ENCODE measurements around the gene CASTOR1.

The CASTOR1 gene

GRCh38 chr22:30261134-30261533 is 28.2 kb downstream of the CASTOR1 start:
- no peak overlapping the region for H3K4me3 ChIP-seq (ENCODE audit: control insufficient read depth, low read depth, low read length)
- TF ChIP-seq CTCF (IDR thresholded peaks at IDR 0.05; ENCODE audit: control insufficient read depth, insufficient read depth, low read depth, low read length, missing control alignments) = no peak
- DNase-seq (ENCODE audit: low read depth) = no peak

GRCh38 chr22:30260682-30261081 is 28.6 kb downstream of the CASTOR1 start:
- no peak for TF ChIP-seq CTCF (IDR thresholded peaks at IDR 0.05; ENCODE audit: control insufficient read depth, insufficient read depth, low read depth, low read length, missing control alignments)
- DNase-seq (ENCODE audit: low read depth) = no peak
- H3K4me3 ChIP-seq (ENCODE audit: control insufficient read depth, low read depth, low read length) = no peak overlapping the region

GRCh38 chr22:30260276-30260675 is 29.0 kb downstream of the CASTOR1 start:
- no peak overlapping the region for H3K4me3 ChIP-seq (ENCODE audit: control insufficient read depth, low read depth, low read length)
- TF ChIP-seq CTCF (IDR thresholded peaks at IDR 0.05; ENCODE audit: control insufficient read depth, insufficient read depth, low read depth, low read length, missing control alignments) = no peak
- DNase-seq (ENCODE audit: low read depth) = no peak

- H3K4me3 ChIP-seq (ENCODE audit: control insufficient read depth, low read depth, low read length) = no peak overlapping the region
- TF ChIP-seq CTCF (IDR thresholded peaks at IDR 0.05; ENCODE audit: control insufficient read depth, insufficient read depth, low read depth, low read length, missing control alignments) = no peak
- no peak for DNase-seq (ENCODE audit: low read depth)
Measured at GRCh38 chr22:30254314-30254713, 35.0 kb downstream of the CASTOR1 start.

GRCh38 chr22:30253205-30253852 is 36.0 kb downstream of the CASTOR1 start:
- no peak overlapping the region for H3K4me3 ChIP-seq (ENCODE audit: control insufficient read depth, low read depth, low read length)

GRCh38 chr22:30252411-30253204 is 36.7 kb downstream of the CASTOR1 start:
- DNase-seq (ENCODE audit: low read depth) = no peak
- H3K4me3 ChIP-seq (ENCODE audit: control insufficient read depth, low read depth, low read length) = no peak overlapping the region
- TF ChIP-seq CTCF (IDR thresholded peaks at IDR 0.05; ENCODE audit: control insufficient read depth, insufficient read depth, low read depth, low read length, missing control alignments) = no peak

More at GRCh38 chr22:30253205-30253852, 36.0 kb downstream of the CASTOR1 start:
- no peak for DNase-seq (ENCODE audit: low read depth)
- no peak for TF ChIP-seq CTCF (IDR thresholded peaks at IDR 0.05; ENCODE audit: control insufficient read depth, insufficient read depth, low read depth, low read length, missing control alignments)
